ENCODE results near the gene CTIF.

The CTIF gene

DNA sequence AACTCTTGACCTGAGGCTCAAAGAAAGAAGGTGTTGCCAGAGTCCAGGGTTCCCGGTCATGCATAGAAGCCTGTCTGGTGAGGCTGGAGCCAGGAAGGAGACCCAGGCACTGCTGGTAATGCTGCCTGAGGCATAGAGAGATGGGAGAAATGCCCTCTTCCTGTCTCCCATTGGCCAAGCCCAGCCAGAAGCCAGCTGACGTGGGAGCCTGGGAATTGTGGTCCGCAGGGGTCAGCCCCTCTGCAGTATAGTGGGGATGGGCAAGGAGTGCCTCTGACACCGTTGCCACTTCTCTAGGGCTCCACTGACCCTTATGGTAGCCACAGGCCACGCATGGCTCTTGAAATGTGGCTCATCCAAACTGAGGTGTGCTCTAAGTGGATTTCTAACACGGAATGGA is 95.7 kb downstream of the CTIF start:
- H3K4me3 ChIP-seq (ENCODE audit: low read depth, low read length) = no peak overlapping the region
- no peak for DNase-seq (ENCODE audit: low read depth)
- TF ChIP-seq, protein P1, sequence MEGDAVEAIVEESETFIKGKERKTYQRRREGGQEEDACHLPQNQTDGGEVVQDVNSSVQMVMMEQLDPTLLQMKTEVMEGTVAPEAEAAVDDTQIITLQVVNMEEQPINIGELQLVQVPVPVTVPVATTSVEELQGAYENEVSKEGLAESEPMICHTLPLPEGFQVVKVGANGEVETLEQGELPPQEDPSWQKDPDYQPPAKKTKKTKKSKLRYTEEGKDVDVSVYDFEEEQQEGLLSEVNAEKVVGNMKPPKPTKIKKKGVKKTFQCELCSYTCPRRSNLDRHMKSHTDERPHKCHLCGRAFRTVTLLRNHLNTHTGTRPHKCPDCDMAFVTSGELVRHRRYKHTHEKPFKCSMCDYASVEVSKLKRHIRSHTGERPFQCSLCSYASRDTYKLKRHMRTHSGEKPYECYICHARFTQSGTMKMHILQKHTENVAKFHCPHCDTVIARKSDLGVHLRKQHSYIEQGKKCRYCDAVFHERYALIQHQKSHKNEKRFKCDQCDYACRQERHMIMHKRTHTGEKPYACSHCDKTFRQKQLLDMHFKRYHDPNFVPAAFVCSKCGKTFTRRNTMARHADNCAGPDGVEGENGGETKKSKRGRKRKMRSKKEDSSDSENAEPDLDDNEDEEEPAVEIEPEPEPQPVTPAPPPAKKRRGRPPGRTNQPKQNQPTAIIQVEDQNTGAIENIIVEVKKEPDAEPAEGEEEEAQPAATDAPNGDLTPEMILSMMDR (IDR thresholded peaks at IDR 0.05; ENCODE audit: insufficient read depth, low read depth, low read length, missing control alignments) = no peak

DNA sequence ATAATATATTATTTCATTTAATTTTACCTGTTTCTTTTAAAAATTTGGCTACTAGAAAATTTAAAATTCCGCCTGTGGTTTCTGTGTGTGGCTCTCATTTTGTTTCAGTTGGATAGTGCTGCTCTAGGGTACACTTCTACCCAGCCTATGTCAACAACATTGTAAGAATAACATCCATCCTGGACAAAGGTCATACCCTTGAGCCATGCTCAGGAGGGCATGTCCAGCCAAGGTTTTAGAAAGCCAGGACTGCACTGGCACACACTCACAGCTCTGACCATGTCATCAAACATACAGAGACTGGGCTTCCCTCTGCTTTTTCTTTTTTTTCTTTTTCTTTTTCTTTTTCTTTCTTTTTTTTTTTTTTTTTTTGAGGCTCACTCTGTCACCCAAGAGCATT is 96.1 kb downstream of the CTIF start:
- no peak for DNase-seq (ENCODE audit: low read depth)
- no peak overlapping the region for H3K4me3 ChIP-seq (ENCODE audit: low read depth, low read length)
- TF ChIP-seq, protein P1 (IDR thresholded peaks at IDR 0.05; ENCODE audit: insufficient read depth, low read depth, low read length, missing control alignments) = no peak

DNA sequence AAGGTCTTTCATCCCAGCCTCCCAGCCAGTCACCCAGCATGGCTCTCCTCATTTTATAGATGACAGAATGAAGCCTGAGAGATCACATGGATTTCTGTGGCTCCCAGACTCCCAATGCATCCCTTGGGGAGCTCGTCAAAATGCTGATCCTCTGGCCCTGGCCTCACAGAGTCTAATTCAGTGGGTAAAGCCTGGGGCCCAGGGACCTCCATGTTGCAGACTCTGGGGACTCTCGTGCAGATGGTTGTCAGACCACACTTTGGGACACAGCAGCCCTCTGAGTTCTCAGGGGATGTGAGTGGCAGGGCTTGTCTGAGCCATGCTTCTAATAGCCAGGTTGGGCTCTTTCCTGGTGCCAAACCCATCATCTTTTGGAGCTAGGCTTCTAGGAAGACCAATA is 97.0 kb downstream of the CTIF start:
- no peak overlapping the region for H3K4me3 ChIP-seq (ENCODE audit: low read depth, low read length)
- TF ChIP-seq, protein P1 (IDR thresholded peaks at IDR 0.05; ENCODE audit: insufficient read depth, low read depth, low read length, missing control alignments) = no peak
- DNase-seq (ENCODE audit: low read depth) = no peak

DNA sequence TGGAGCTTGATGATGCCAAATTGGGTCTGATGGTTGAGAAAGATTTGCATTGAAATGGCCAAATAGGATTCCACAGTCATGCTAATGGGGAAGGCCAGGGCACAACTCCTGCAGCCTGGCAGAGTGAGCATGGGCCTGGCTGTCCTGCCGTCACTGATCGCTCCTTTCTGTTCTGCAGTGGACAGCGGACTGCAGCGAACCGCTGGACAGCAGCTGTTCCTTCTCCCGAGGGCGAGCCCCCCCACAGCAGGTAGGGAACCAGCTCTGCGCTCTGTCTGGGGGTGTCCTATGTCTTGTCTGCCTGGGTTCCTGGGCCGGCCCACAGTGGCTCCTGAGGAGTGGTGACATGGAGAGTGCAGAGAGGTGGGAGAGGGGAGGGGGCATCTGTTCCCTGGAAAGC is 97.6 kb downstream of the CTIF start:
- DNase-seq (ENCODE audit: low read depth) = no peak
- no peak overlapping the region for H3K4me3 ChIP-seq (ENCODE audit: low read depth, low read length)
- TF ChIP-seq, protein P1 (IDR thresholded peaks at IDR 0.05; ENCODE audit: insufficient read depth, low read depth, low read length, missing control alignments) = no peak

DNA sequence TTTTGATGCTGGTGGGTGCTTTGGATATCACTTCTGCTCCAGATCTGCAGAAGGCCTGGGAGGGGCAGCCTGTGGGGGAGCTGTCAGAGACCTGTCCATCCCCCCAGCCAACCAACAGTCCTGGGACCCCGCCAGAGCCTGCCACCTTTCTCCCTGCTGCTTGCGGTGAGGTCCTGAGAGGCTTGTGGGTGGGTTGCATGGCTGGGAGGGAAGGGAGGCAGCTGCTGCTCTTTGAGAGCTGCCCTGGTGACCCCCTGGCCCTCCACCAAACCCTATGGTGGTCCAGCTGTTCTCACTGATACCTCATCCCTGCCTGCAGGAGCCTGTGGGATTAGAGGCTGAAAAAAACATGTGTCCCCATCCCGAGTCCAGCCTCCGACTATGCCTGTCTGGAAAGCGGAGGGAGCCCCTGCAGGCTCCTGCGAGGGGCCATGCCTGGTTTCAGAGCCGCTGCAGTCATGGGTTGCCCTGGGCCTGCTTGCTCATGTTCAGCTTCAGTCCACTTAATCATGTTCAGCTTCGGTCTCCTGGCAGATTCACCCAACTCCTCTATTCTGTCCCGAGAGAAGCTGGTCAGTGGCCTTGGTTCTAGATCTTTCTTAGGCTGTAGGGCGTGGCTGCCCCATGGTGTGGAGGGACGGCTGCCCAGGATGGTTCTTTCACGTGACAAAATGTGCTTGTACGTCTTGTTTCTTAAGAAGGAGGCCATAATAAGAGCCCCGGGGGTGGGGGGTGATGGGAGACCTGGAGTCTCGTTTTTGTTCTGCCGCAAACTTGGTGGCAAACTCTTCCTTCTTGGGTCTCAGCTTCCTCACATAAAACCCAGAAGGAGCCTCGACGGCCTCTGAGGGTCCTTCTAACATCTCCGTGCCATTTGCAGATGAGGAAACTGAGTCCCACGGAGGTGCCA is 98.5 kb downstream of the CTIF start:
- no peak overlapping the region for H3K4me3 ChIP-seq (ENCODE audit: low read depth, low read length)
- no peak for DNase-seq (ENCODE audit: low read depth)
- TF ChIP-seq, protein P1 (IDR thresholded peaks at IDR 0.05; ENCODE audit: insufficient read depth, low read depth, low read length, missing control alignments) = no peak

DNA sequence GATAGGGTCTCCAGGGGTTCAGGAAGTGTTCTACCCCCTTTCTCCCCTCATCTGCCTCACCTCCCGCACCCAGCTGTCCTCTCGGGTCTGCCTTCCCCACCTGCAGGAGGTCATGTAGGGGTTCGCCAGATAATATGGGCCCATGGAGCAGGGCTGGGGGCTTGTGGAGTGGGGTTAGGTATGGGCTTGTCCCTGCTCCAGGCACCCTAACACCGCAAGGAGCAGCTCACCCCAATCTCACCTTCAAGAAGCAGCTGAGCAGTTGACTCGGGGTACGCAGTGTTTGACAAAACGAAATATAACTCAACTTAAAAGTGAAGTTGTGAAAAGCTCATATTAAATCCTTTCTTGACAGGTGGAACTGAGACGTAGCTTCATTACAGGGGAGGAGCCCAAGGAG is 99.6 kb downstream of the CTIF start:
- no peak overlapping the region for H3K4me3 ChIP-seq (ENCODE audit: low read depth, low read length)
- TF ChIP-seq, protein P1 (IDR thresholded peaks at IDR 0.05; ENCODE audit: insufficient read depth, low read depth, low read length, missing control alignments) = no peak
- no peak for DNase-seq (ENCODE audit: low read depth)
